GM12878 (cell line): ENCODE data around the gene MPZL1.

Experiments
- BRCA1 ChIP-seq: IDR thresholded peaks from 2 replicates; pipeline ENCODE4 v1.6.1; 2011; ENCODE audit warnings: low read depth, low read length, improper control_type of control experiment
- CHD1 ChIP-seq: IDR thresholded peaks from 2 replicates; pipeline ENCODE4 v1.6.1; 2012; ENCODE audit warnings: low read depth, low read length, improper control_type of control experiment
- CTCF ChIP-seq, 3 experiments: IDR thresholded peaks in 2 of 3; conservative IDR thresholded peaks in 1 of 3; 2 replicates each; pipeline ENCODE4 v1.5.1; 2011; ENCODE audit warnings: low read depth in 3 of 3, low read length in 3 of 3, mild to moderate bottlenecking in 3 of 3, control low read depth in 2 of 3, moderate library complexity in 2 of 3, inconsistent platforms in 1 of 3, mixed read lengths in 1 of 3; ENCODE audit not compliant: control insufficient read depth in 2 of 3, insufficient read depth in 1 of 3; ENCODE audit errors: extremely low read depth in 1 of 3
- EZH2 ChIP-seq: IDR thresholded peaks from 2 replicates; pipeline ENCODE4 v1.6.1; 2012; ENCODE audit warnings: low read depth, mild to moderate bottlenecking, control low read depth, inconsistent platforms, low read length, borderline replicate concordance; ENCODE audit not compliant: control insufficient read depth
- NFYB ChIP-seq: IDR thresholded peaks from 2 replicates; pipeline ENCODE4 v1.6.1; 2011; ENCODE audit warnings: low read depth, mild to moderate bottlenecking, low read length, improper control_type of control experiment, moderate library complexity; ENCODE audit not compliant: insufficient read depth
- PKNOX1 ChIP-seq: fragments of 450-650 bp; IDR thresholded peaks from 2 replicates; pipeline ENCODE4 v1.6.1; 2016; ENCODE audit warnings: mild to moderate bottlenecking
- POLR2A ChIP-seq: IDR thresholded peaks from 2 replicates; pipeline ENCODE4 v1.6.1; 2011; ENCODE audit warnings: low read depth, mild to moderate bottlenecking, low read length
- RB1 ChIP-seq: fragments of 450-650 bp; formaldehyde crosslinking; IDR thresholded peaks from 2 replicates; pipeline ENCODE4 v1.6.1; 2017; ENCODE audit warnings: mild to moderate bottlenecking, borderline replicate concordance
- SMC3 ChIP-seq: IDR thresholded peaks from 2 replicates; pipeline ENCODE4 v1.6.1; 2011; ENCODE audit warnings: low read length, improper control_type of control experiment, borderline replicate concordance
- TF ChIP-seq, protein P1 (sequence below): fragments of 450-650 bp; IDR thresholded peaks from 2 replicates; pipeline ENCODE4 v1.6.1; 2017; ENCODE audit warnings: mild to moderate bottlenecking
- TF ChIP-seq, protein P2 (sequence below): fragments of 450-650 bp; conservative IDR thresholded peaks from 2 replicates; pipeline ENCODE4 v1.6.1; 2017; ENCODE audit warnings: mild to moderate bottlenecking, moderate library complexity
- TF ChIP-seq, protein P3 (sequence below): IDR thresholded peaks from 2 replicates; pipeline ENCODE4 v1.6.1; 2011; ENCODE audit warnings: low read depth, mild to moderate bottlenecking, low read length, moderate library complexity, borderline replicate concordance; ENCODE audit errors: extremely low read depth
- TF ChIP-seq, protein P4 (sequence below): fragments of 450-650 bp; IDR thresholded peaks from 2 replicates; pipeline ENCODE4 v1.6.1; 2018; ENCODE audit warnings: mild to moderate bottlenecking, low read depth, moderate library complexity; ENCODE audit not compliant: partially characterized antibody

DNA sequence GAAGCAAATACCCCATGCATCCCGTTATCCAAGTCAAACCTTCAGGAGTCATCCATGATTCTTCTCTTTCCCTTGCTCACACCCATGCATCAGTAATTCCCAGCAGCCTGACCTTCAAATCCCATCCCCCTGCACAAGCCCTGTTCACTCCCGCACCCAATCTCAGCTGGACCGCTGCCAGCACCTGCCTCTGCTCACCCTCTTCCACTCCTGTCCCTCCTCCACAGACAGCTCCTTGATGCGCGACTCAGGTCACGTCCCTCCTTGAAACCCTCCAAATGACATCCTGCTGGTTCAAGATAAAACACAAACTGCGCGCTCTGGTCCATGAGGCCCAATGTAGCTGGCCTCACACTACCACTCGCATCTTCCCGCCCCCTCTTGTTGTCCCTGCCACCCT lies 43.4 kb upstream of the MPZL1 start:
- no peak for TF ChIP-seq BRCA1
- TF ChIP-seq, protein P1, sequence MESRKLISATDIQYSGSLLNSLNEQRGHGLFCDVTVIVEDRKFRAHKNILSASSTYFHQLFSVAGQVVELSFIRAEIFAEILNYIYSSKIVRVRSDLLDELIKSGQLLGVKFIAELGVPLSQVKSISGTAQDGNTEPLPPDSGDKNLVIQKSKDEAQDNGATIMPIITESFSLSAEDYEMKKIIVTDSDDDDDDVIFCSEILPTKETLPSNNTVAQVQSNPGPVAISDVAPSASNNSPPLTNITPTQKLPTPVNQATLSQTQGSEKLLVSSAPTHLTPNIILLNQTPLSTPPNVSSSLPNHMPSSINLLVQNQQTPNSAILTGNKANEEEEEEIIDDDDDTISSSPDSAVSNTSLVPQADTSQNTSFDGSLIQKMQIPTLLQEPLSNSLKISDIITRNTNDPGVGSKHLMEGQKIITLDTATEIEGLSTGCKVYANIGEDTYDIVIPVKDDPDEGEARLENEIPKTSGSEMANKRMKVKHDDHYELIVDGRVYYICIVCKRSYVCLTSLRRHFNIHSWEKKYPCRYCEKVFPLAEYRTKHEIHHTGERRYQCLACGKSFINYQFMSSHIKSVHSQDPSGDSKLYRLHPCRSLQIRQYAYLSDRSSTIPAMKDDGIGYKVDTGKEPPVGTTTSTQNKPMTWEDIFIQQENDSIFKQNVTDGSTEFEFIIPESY = no peak
- no peak for TF ChIP-seq POLR2A
- no peak for TF ChIP-seq CTCF (IDR thresholded peaks at IDR 0.05 in 2 of 3, conservative IDR thresholded peaks at IDR 0.05 in 1 of 3; ENCODE audit: control insufficient read depth in 2 of 3, extremely low read depth in 1 of 3, insufficient read depth in 1 of 3, low read depth in 3 of 3, low read length in 3 of 3)
- TF ChIP-seq, protein P2, sequence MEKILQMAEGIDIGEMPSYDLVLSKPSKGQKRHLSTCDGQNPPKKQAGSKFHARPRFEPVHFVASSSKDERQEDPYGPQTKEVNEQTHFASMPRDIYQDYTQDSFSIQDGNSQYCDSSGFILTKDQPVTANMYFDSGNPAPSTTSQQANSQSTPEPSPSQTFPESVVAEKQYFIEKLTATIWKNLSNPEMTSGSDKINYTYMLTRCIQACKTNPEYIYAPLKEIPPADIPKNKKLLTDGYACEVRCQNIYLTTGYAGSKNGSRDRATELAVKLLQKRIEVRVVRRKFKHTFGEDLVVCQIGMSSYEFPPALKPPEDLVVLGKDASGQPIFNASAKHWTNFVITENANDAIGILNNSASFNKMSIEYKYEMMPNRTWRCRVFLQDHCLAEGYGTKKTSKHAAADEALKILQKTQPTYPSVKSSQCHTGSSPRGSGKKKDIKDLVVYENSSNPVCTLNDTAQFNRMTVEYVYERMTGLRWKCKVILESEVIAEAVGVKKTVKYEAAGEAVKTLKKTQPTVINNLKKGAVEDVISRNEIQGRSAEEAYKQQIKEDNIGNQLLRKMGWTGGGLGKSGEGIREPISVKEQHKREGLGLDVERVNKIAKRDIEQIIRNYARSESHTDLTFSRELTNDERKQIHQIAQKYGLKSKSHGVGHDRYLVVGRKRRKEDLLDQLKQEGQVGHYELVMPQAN = no peak
- no peak for TF ChIP-seq NFYB
- TF ChIP-seq, protein P3, sequence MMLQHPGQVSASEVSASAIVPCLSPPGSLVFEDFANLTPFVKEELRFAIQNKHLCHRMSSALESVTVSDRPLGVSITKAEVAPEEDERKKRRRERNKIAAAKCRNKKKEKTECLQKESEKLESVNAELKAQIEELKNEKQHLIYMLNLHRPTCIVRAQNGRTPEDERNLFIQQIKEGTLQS = no peak
- TF ChIP-seq RB1 = no peak
- TF ChIP-seq, protein P4, sequence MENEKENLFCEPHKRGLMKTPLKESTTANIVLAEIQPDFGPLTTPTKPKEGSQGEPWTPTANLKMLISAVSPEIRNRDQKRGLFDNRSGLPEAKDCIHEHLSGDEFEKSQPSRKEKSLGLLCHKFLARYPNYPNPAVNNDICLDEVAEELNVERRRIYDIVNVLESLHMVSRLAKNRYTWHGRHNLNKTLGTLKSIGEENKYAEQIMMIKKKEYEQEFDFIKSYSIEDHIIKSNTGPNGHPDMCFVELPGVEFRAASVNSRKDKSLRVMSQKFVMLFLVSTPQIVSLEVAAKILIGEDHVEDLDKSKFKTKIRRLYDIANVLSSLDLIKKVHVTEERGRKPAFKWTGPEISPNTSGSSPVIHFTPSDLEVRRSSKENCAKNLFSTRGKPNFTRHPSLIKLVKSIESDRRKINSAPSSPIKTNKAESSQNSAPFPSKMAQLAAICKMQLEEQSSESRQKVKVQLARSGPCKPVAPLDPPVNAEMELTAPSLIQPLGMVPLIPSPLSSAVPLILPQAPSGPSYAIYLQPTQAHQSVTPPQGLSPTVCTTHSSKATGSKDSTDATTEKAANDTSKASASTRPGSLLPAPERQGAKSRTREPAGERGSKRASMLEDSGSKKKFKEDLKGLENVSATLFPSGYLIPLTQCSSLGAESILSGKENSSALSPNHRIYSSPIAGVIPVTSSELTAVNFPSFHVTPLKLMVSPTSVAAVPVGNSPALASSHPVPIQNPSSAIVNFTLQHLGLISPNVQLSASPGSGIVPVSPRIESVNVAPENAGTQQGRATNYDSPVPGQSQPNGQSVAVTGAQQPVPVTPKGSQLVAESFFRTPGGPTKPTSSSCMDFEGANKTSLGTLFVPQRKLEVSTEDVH = no peak
- TF ChIP-seq SMC3 = no peak
- TF ChIP-seq EZH2 = no peak
- no peak for TF ChIP-seq CHD1
- no peak for TF ChIP-seq PKNOX1
